ENCODE results near the gene TRIM7. TPM values are rescaled to one million over a fixed set of nuclear protein-coding genes. Genes with fewer than 3 reads are reported as not detected.
"Not testable (repeated sequence)": the region's sequence is repeated elsewhere in the genome, so short reads cannot be mapped to it uniquely, and the experiment has no call there.

TRIM7 gene
- total and polyA plus RNA-seq, 2 donors, result 0.38 to 5.3 TPM

DNA sequence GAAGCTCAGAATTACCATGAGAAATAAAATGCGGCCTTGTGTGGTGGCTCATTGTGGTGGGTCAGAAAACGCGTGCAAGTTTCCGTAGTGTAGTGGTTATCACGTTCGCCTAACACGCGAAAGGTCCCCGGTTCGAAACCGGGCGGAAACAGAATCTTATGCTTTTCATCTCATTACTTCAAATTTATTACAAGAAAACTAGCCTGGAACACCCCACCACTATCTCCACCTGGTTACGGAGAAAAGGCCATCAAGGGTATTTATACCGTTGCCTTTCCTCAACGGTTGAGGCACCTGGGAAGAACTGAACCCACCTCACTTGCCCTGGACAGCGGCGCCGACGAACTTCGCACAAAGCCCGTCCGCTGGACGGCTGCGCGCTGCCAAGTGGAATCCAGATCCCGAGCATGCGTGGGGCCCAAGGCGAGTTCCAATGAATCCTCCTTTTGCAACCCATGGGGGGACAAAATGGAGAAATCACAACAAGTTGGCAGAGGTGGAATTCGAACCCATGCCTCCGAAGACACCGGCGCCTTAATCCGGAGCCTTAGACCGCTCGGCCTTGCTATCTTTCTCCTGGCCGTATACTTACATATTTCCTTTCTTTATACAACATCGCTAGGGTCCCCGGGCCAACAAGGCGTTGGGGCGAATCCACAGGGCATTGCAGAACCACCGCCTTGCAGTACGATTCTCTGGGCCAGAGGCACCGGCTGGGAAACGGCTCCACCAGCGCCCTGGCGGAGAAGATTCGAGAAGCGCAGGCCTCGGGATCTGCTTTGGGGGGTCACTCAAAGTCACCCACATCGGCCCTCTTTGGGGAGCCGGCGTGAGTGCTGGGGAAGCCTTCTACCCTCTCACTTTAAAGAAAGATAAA lies 40.7 kb downstream of the TRIM7 start:
- Histone ChIP-seq H3K9me3 (ENCODE audit: control insufficient read depth in 2 of 2, insufficient read depth in 1 of 2, low read length in 1 of 2) (peaks cover 0 to 7% of the 10 kb centered on the region in 2 donors), H3K27me3 (ENCODE audit: control insufficient read depth in 2 of 2, insufficient read depth in 1 of 2, low read length in 1 of 2) (peaks cover 5 to 72% of the 10 kb centered on the region in 2 donors), H3K4me3 (ENCODE audit: low read length in 2 of 2) (no peak overlapping the region), H3K27ac (ENCODE audit: low read depth in 1 of 2, low read length in 1 of 2) (no peak overlapping the region), H3K36me3 (ENCODE audit: control insufficient read depth in 2 of 2, insufficient read depth in 2 of 2, low read length in 1 of 2) (no peaks in the 10 kb centered on the region), H3K4me1 (ENCODE audit: control insufficient read depth in 2 of 2, insufficient read depth in 2 of 2, low read length in 2 of 2) (peaks cover 0 to 4% of the 10 kb centered on the region in 2 donors)
- no peak for DNase-seq (ENCODE audit: low read depth in 6 of 9, low spot score in 9 of 9)
- WGBS, result 25% methylated on average over 48 of the region's 52 CpGs

GRCh38 chr5:181163487-181164075 lies 41.4 kb downstream of the TRIM7 start:
- H3K27ac ChIP-seq (ENCODE audit: low read depth in 1 of 2, low read length in 1 of 2), result no peak overlapping the region
- DNase-seq (ENCODE audit: low read depth in 6 of 9, low spot score in 9 of 9), result no peak
- peaks cover 5 to 65% of the 10 kb centered on the region in 2 donors for H3K27me3 ChIP-seq (ENCODE audit: control insufficient read depth in 2 of 2, insufficient read depth in 1 of 2, low read length in 1 of 2)
- 39% methylated on average over 16 of the region's 16 CpGs for WGBS
- H3K36me3 ChIP-seq (ENCODE audit: control insufficient read depth in 2 of 2, insufficient read depth in 2 of 2, low read length in 1 of 2), result no peaks in the 10 kb centered on the region
- peaks cover 0 to 7% of the 10 kb centered on the region in 2 donors for H3K9me3 ChIP-seq (ENCODE audit: control insufficient read depth in 2 of 2, insufficient read depth in 1 of 2, low read length in 1 of 2)
- H3K4me1 ChIP-seq (ENCODE audit: control insufficient read depth in 2 of 2, insufficient read depth in 2 of 2, low read length in 2 of 2), result peaks cover 0 to 4% of the 10 kb centered on the region in 2 donors
- no peak overlapping the region for H3K4me3 ChIP-seq (ENCODE audit: low read length in 2 of 2)

- Histone ChIP-seq H3K27ac (ENCODE audit: low read depth in 1 of 2, low read length in 1 of 2) (no peak overlapping the region), H3K9me3 (ENCODE audit: control insufficient read depth in 2 of 2, insufficient read depth in 1 of 2, low read length in 1 of 2) (peaks cover 0 to 7% of the 10 kb centered on the region in 2 donors), H3K4me3 (ENCODE audit: low read length in 2 of 2) (no peak overlapping the region), H3K36me3 (ENCODE audit: control insufficient read depth in 2 of 2, insufficient read depth in 2 of 2, low read length in 1 of 2) (no peaks in the 10 kb centered on the region), H3K27me3 (ENCODE audit: control insufficient read depth in 2 of 2, insufficient read depth in 1 of 2, low read length in 1 of 2) (peaks cover 5 to 47% of the 10 kb centered on the region in 2 donors), H3K4me1 (ENCODE audit: control insufficient read depth in 2 of 2, insufficient read depth in 2 of 2, low read length in 2 of 2) (peaks cover 0 to 4% of the 10 kb centered on the region in 2 donors)
- no peak for DNase-seq (ENCODE audit: low read depth in 6 of 9, low spot score in 9 of 9)
- WGBS, result 88% methylated on average over 4 of the region's 4 CpGs
Measured at GRCh38 chr5:181161534-181162175, 43.3 kb downstream of the TRIM7 start.

DNA sequence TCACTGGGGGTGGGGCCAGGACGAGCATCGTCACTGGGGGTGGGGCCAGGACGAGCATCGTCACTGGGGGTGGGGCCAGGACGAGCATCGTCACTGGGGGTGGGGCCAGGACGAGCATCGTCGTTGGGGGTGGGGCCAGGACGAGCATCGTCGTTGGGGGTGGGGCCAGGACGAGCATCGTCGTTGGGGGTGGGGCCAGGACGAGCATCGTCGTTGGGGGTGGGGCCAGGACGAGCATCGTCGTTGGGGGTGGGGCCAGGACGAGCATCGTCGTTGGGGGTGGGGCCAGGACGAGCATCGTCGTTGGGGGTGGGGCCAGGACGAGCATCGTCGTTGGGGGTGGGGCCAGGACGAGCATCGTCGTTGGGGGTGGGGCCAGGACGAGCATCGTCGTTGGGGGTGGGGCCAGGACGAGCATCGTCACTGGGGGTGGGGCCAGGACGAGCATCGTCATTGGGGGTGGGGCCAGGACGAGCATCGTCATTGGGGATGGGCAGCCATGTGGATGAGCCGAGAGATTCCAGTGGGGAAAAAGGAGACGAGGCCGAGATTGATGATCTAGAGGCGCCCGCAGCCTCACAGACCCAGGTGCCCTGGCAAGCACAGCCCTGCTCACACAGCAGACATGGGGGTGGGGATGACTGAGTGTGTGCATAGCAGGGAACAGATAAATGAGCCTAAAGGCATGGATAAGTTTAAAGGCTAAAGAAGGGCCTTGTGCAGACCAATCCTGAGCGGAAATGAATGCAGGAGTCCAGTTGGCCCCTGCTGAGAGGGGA lies 44.1 kb downstream of the TRIM7 start:
- not testable (repeated sequence) for H3K36me3 ChIP-seq (ENCODE audit: control insufficient read depth in 2 of 2, insufficient read depth in 2 of 2, low read length in 1 of 2); H3K9me3 ChIP-seq (ENCODE audit: control insufficient read depth in 2 of 2, insufficient read depth in 1 of 2, low read length in 1 of 2); H3K4me1 ChIP-seq (ENCODE audit: control insufficient read depth in 2 of 2, insufficient read depth in 2 of 2, low read length in 2 of 2); DNase-seq (ENCODE audit: low read depth in 6 of 9, low spot score in 9 of 9); H3K27ac ChIP-seq (ENCODE audit: low read depth in 1 of 2, low read length in 1 of 2); H3K4me3 ChIP-seq (ENCODE audit: low read length in 2 of 2)
- WGBS, result 17% methylated on average over 25 of the region's 48 CpGs
- peaks cover 5 to 40% of the 10 kb centered on the region in 2 donors for H3K27me3 ChIP-seq (ENCODE audit: control insufficient read depth in 2 of 2, insufficient read depth in 1 of 2, low read length in 1 of 2)

DNA sequence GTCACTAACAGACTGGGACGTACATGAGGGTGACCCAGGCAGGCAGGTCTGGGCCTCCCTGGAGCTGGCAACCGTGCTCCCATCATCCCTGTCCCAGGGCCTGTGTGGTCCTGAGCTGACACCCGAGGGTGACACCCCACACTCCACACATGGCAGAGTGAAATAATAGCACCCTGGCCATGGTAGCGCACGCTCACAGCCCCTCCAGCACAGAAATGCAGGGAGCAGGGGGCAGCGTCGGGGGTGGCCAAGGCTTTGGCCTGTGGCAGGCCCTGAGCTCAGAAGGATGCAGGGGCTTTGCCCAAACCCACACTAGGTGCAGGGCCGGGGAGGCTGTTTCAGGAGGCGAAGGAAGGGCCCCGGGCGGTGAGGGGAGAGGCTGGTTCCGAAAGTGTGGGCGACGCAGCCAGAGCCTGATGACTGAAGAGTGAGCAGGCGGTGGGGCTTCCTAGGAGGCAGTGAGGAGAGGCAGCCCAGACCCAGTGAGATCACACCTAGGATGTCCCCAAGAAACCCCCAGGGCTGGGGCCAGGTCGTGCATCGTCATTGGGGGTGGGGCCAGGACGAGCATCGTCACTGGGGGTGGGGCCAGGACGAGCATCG lies 44.7 kb downstream of the TRIM7 start:
- H3K9me3 ChIP-seq (ENCODE audit: control insufficient read depth in 2 of 2, insufficient read depth in 1 of 2, low read length in 1 of 2), result peaks cover 0 to 7% of the 10 kb centered on the region in 2 donors
- peaks cover 0 to 4% of the 10 kb centered on the region in 2 donors for H3K4me1 ChIP-seq (ENCODE audit: control insufficient read depth in 2 of 2, insufficient read depth in 2 of 2, low read length in 2 of 2)
- DNase-seq (ENCODE audit: low read depth in 6 of 9, low spot score in 9 of 9), result peak in 1 of 9 donors; percentile 33
- H3K4me3 ChIP-seq (ENCODE audit: low read length in 2 of 2), result no peak overlapping the region
- H3K36me3 ChIP-seq (ENCODE audit: control insufficient read depth in 2 of 2, insufficient read depth in 2 of 2, low read length in 1 of 2), result no peaks in the 10 kb centered on the region
- WGBS, result 65% methylated on average over 21 of the region's 21 CpGs
- peaks cover 5 to 33% of the 10 kb centered on the region in 2 donors for H3K27me3 ChIP-seq (ENCODE audit: control insufficient read depth in 2 of 2, insufficient read depth in 1 of 2, low read length in 1 of 2)
- peak overlapping the region; percentile 4 to 31 for H3K27ac ChIP-seq (ENCODE audit: low read depth in 1 of 2, low read length in 1 of 2)

GRCh38 chr5:181159286-181160151 lies 45.5 kb downstream of the TRIM7 start:
- Histone ChIP-seq H3K9me3 (ENCODE audit: control insufficient read depth in 2 of 2, insufficient read depth in 1 of 2, low read length in 1 of 2) (peaks cover 0 to 4% of the 10 kb centered on the region in 2 donors), H3K36me3 (ENCODE audit: control insufficient read depth in 2 of 2, insufficient read depth in 2 of 2, low read length in 1 of 2) (no peaks in the 10 kb centered on the region), H3K27ac (ENCODE audit: low read depth in 1 of 2, low read length in 1 of 2) (no peak overlapping the region), H3K27me3 (ENCODE audit: control insufficient read depth in 2 of 2, insufficient read depth in 1 of 2, low read length in 1 of 2) (peaks cover 5 to 26% of the 10 kb centered on the region in 2 donors), H3K4me3 (ENCODE audit: low read length in 2 of 2) (no peak overlapping the region), H3K4me1 (ENCODE audit: control insufficient read depth in 2 of 2, insufficient read depth in 2 of 2, low read length in 2 of 2) (peaks cover 0 to 4% of the 10 kb centered on the region in 2 donors)
- WGBS, result 60% methylated on average over 20 of the region's 20 CpGs
- peak; percentile 59 to 89 (median 77) for DNase-seq (ENCODE audit: low read depth in 6 of 9, low spot score in 9 of 9)

GRCh38 chr5:181158869-181159268 lies 46.1 kb downstream of the TRIM7 start:
- H3K4me1 ChIP-seq (ENCODE audit: control insufficient read depth in 2 of 2, insufficient read depth in 2 of 2, low read length in 2 of 2), result peaks cover 0 to 4% of the 10 kb centered on the region in 2 donors
- peaks cover 5 to 21% of the 10 kb centered on the region in 2 donors for H3K27me3 ChIP-seq (ENCODE audit: control insufficient read depth in 2 of 2, insufficient read depth in 1 of 2, low read length in 1 of 2)
- WGBS, result 98% methylated on average over 3 of the region's 3 CpGs
- no peak for DNase-seq (ENCODE audit: low read depth in 6 of 9, low spot score in 9 of 9)
- no peak overlapping the region for H3K27ac ChIP-seq (ENCODE audit: low read depth in 1 of 2, low read length in 1 of 2)
- H3K9me3 ChIP-seq (ENCODE audit: control insufficient read depth in 2 of 2, insufficient read depth in 1 of 2, low read length in 1 of 2), result no peaks in the 10 kb centered on the region
- no peaks in the 10 kb centered on the region for H3K36me3 ChIP-seq (ENCODE audit: control insufficient read depth in 2 of 2, insufficient read depth in 2 of 2, low read length in 1 of 2)
- H3K4me3 ChIP-seq (ENCODE audit: low read length in 2 of 2), result no peak overlapping the region

DNA sequence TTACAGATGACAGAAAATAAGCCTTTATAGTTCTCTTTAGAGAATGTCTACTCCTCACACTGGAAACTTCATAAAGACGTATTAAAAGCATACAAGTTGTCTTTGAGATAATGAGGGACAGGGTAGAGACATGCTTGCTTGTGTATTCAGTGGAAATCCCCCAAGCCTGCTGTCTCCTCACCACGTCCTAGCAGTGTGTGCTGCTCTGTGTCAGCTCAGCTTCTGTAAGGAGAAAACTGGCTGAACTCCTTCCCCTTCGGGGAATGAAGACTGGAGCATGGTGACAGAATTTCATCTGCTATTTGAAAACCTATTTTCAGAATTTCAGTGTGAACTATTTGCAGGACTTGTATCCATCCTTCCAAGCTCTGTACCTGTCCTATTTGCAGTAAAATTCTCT lies 48.2 kb downstream of the TRIM7 start:
- Histone ChIP-seq H3K4me3 (ENCODE audit: low read length in 2 of 2) (no peak overlapping the region), H3K27me3 (ENCODE audit: control insufficient read depth in 2 of 2, insufficient read depth in 1 of 2, low read length in 1 of 2) (peaks cover 0 to 3% of the 10 kb centered on the region in 2 donors), H3K4me1 (ENCODE audit: control insufficient read depth in 2 of 2, insufficient read depth in 2 of 2, low read length in 2 of 2) (peaks cover 0 to 4% of the 10 kb centered on the region in 2 donors), H3K36me3 (ENCODE audit: control insufficient read depth in 2 of 2, insufficient read depth in 2 of 2, low read length in 1 of 2) (no peaks in the 10 kb centered on the region), H3K9me3 (ENCODE audit: control insufficient read depth in 2 of 2, insufficient read depth in 1 of 2, low read length in 1 of 2) (no peaks in the 10 kb centered on the region), H3K27ac (ENCODE audit: low read depth in 1 of 2, low read length in 1 of 2) (peak overlapping the region in 1 of 2 donors; percentile 49)
- 58% methylated on average over 3 of the region's 3 CpGs for WGBS
- DNase-seq (ENCODE audit: low read depth in 6 of 9, low spot score in 9 of 9), result no peak

All from thymus (tissue), 11 donors.